CD8-positive, alpha-beta memory T cell (primary cell): ENCODE data around the gene CCDC47. TPM values are rescaled to one million over a fixed set of nuclear protein-coding genes. Genes with fewer than 3 reads are reported as not detected.

Source experiments
- CTCF ChIA-PET: fragments of 350-600 bp; sonication (Branson Sonifier 250); formaldehyde crosslinking; loops from one replicate; lab custom pipeline; 2021; ENCODE audit warnings: antibody characterized with exemption; lab: Charles Lee
- POLR2A ChIA-PET: fragments of 350-600 bp; sonication (Branson Sonifier 250); formaldehyde crosslinking; loops from one replicate; lab custom pipeline; 2021; ENCODE audit warnings: antibody characterized with exemption; lab: Charles Lee
- DNase-seq, 5 donors: peaks; one replicate each; pipeline versions ENCODE4 v3.0.0 to v3.0.0-alpha.2; 2020 to 2022; ENCODE audit warnings: mixed read lengths in 1 of 5
- H3K27ac ChIP-seq: one replicate; pipeline ENCODE4 v1.7.0; 2013; ENCODE audit warnings: low read depth, mild to moderate bottlenecking, low read length, moderate library complexity
- H3K27me3 ChIP-seq: 2 replicates; pipeline ENCODE4 v1.7.0; 2013; ENCODE audit warnings: low read length, mild to moderate bottlenecking; ENCODE audit not compliant: insufficient read depth, poor library complexity, severe bottlenecking
- H3K36me3 ChIP-seq: 2 replicates; pipeline ENCODE4 v1.7.0; 2013; ENCODE audit warnings: mild to moderate bottlenecking, low read length, moderate library complexity; ENCODE audit not compliant: insufficient read depth
- H3K4me1 ChIP-seq: 2 replicates; pipeline ENCODE4 v1.7.0; 2013; ENCODE audit warnings: mild to moderate bottlenecking, low read length, moderate library complexity; ENCODE audit not compliant: insufficient read depth
- H3K4me3 ChIP-seq: 2 replicates; pipeline ENCODE4 v1.7.0; 2013; ENCODE audit warnings: mild to moderate bottlenecking, low read length
- H3K9me3 ChIP-seq: 2 replicates; pipeline ENCODE4 v1.7.0; 2013; ENCODE audit warnings: mild to moderate bottlenecking, low read length
- H3K27ac Mint-ChIP-seq, 8 donors: one replicate each; pipeline ENCODE4 v1.8.0; 2020 to 2021; ENCODE audit warnings: mixed read lengths in 8 of 8, mild to moderate bottlenecking in 6 of 8, inconsistent platforms in 3 of 8, moderate library complexity in 3 of 8
- H3K27me3 Mint-ChIP-seq, 2 donors: one replicate each; pipeline ENCODE4 v1.8.0; 2020 to 2021; ENCODE audit warnings: mixed read lengths in 2 of 2, mild to moderate bottlenecking in 1 of 2, moderate library complexity in 1 of 2
- H3K36me3 Mint-ChIP-seq, 3 donors: one replicate each; pipeline ENCODE4 v1.8.0; 2020 to 2021; ENCODE audit warnings: mixed read lengths in 3 of 3, inconsistent platforms in 1 of 3, mild to moderate bottlenecking in 1 of 3
- H3K4me1 Mint-ChIP-seq, 3 donors: one replicate each; pipeline ENCODE4 v1.8.0; 2020 to 2021; ENCODE audit warnings: mixed read lengths in 3 of 3, inconsistent platforms in 1 of 3, mild to moderate bottlenecking in 1 of 3
- H3K4me3 Mint-ChIP-seq, 7 donors: one replicate each; pipeline ENCODE4 v1.8.0; 2020 to 2021; ENCODE audit warnings: mixed read lengths in 7 of 7, mild to moderate bottlenecking in 6 of 7, moderate library complexity in 4 of 7, inconsistent platforms in 2 of 7
- H3K9me3 Mint-ChIP-seq, 5 donors: one replicate each; pipeline ENCODE4 v1.8.0; 2020 to 2022; ENCODE audit warnings: mixed read lengths in 5 of 5, mild to moderate bottlenecking in 3 of 5, moderate library complexity in 2 of 5, inconsistent platforms in 1 of 5
- polyA plus RNA-seq: library from polyadenylated mRNA; unstranded; fragments of 300-500 nt; fragmentation: Illumina TruSeq; gene quantifications from one replicate; pipeline ENCODE4 v1.2.3, GENCODE V29; 2021
- total RNA-seq, 2 experiments: library from RNA; stranded (reverse); gene quantifications; one replicate each; pipeline ENCODE4 v1.2.3, GENCODE V29; 2021

The CCDC47 gene
- total and polyA plus RNA-seq, 3 experiments from 2014 or later = 49.6 to 94.5 (median 93.0) TPM

GRCh38 chr17:63817736-63818385, 44.5 kb upstream of the CCDC47 start:
- H3K9me3 ChIP-seq = no peaks in the 10 kb centered on the region
- Mint-ChIP-seq H3K4me1 (peaks cover 5 to 13% (median 7%) of the 10 kb centered on the region in 3 donors), H3K4me3 (no peak overlapping the region), H3K36me3 (peaks cover 0 to 100% (median 31%) of the 10 kb centered on the region in 3 donors), H3K27me3 (no peaks in the 10 kb centered on the region), H3K27ac (peak overlapping the region in 5 of 8 donors; percentile 15 to 95 (median 47)), H3K9me3 (no peaks in the 10 kb centered on the region)
- H3K4me1 ChIP-seq = peaks cover 5% of the 10 kb centered on the region
- no peak overlapping the region for H3K27ac ChIP-seq
- no peaks in the 10 kb centered on the region for H3K27me3 ChIP-seq
- peaks cover 89% of the 10 kb centered on the region for H3K36me3 ChIP-seq
- no peak overlapping the region for H3K4me3 ChIP-seq
- no peak for DNase-seq
- CTCF ChIA-PET = interaction anchor here (0.8 to 1.8 kb wide), 2 partner anchors 17 to 31 kb away, joined by 4 to 5 read pairs; no protein-coding TSS in a partner anchor
- POLR2A ChIA-PET = interaction anchor here (0.6 kb wide), 1 partner anchor 759 kb away, joined by 8 read pairs; no protein-coding TSS in a partner anchor

DNA sequence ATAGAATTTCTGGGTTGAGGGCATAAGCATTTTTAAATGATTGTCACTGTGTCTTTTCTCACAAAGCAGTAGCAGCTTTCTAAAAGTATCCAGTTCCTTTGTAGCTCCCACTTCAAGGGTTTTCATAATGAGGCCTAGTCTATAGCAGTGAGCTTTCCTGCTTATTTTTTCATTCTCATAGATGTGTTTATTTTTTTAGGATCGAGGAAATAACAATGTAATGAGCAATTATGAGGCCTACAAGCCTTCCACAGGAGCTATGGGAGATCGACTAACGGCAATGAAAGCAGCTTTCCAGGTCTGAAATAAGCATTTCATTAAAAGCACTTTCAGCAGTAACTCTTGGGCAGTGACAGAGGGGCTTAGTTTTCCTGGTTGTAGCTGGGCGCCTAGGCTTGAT, 43.3 kb upstream of the CCDC47 start:
- peaks cover 87% of the 10 kb centered on the region for H3K36me3 ChIP-seq
- no peak overlapping the region for H3K4me3 ChIP-seq
- CTCF ChIA-PET = no interaction called here
- H3K27me3 ChIP-seq = no peaks in the 10 kb centered on the region
- Mint-ChIP-seq H3K27me3 (no peaks in the 10 kb centered on the region), H3K9me3 (no peaks in the 10 kb centered on the region), H3K27ac (peak overlapping the region in 3 of 8 donors; percentile 13 to 74 (median 15)), H3K36me3 (peaks cover 0 to 100% (median 29%) of the 10 kb centered on the region in 3 donors), H3K4me1 (peaks cover under 1 to 6% (median 3%) of the 10 kb centered on the region in 3 donors), H3K4me3 (no peak overlapping the region)
- H3K9me3 ChIP-seq = no peaks in the 10 kb centered on the region
- no peak for DNase-seq
- POLR2A ChIA-PET = interaction anchor here (1.4 kb wide), 1 partner anchor 10 kb away, joined by 3 read pairs; no protein-coding TSS in a partner anchor
- no peak overlapping the region for H3K27ac ChIP-seq
- peaks cover 5% of the 10 kb centered on the region for H3K4me1 ChIP-seq

DNA sequence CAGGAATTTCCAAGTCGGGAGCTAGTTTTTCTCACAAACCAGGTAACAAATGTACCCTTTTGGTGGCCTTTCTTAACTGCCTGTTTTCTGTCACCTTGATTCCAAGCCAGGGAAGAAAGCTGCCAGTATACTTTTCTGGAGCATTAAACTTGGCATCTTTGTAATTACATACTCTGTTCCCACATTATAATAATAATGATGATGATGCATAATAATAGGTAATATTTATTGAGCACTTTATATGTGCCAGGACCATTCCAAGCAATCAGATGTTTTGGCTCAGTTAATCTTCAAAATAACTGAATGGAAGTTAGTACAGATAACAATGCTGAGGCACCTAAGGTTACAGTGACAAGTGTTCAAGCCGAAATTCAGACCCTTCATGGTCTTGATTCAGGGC, 42.7 kb upstream of the CCDC47 start:
- Histone ChIP-seq H3K27ac (no peak overlapping the region), H3K4me3 (no peak overlapping the region), H3K9me3 (no peaks in the 10 kb centered on the region), H3K27me3 (no peaks in the 10 kb centered on the region), H3K36me3 (peaks cover 87% of the 10 kb centered on the region), H3K4me1 (peaks cover 5% of the 10 kb centered on the region)
- ChIA-PET CTCF (no interaction called here), POLR2A (interaction anchor here (1.4 kb wide), 1 partner anchor 10 kb away, joined by 3 read pairs; no protein-coding TSS in a partner anchor)
- H3K36me3 Mint-ChIP-seq = peaks cover 0 to 100% (median 30%) of the 10 kb centered on the region in 3 donors
- H3K27me3 Mint-ChIP-seq = no peaks in the 10 kb centered on the region
- DNase-seq = no peak
- no peak overlapping the region for H3K4me3 Mint-ChIP-seq
- peak overlapping the region in 1 of 8 donors; percentile 54 for H3K27ac Mint-ChIP-seq
- H3K9me3 Mint-ChIP-seq = no peaks in the 10 kb centered on the region
- H3K4me1 Mint-ChIP-seq = peaks cover 0 to 6% (median under 1%) of the 10 kb centered on the region in 3 donors

DNA sequence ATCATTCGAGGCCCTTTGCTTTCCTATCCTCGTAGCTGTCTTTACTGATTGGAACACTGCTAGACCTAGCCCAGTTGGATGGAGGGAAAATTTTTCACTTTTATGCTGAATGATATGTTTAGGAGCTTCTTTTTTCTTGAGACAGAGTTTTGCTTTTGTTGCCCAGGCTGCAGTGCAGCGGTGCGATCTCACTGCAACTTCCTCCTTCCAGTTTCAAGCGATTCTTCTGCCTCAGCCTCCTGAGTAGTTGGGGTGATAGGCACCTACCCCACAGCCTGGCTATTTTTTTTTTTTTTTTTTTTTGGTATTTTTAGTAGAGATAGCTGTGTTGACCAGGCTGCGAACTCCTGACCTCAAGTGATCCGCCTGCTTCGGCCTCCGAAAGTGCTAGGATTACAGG, 36.6 kb upstream of the CCDC47 start:
- no peaks in the 10 kb centered on the region for H3K27me3 ChIP-seq
- no peaks in the 10 kb centered on the region for H3K4me1 ChIP-seq
- no peaks in the 10 kb centered on the region for H3K9me3 ChIP-seq
- no peaks in the 10 kb centered on the region for H3K27me3 Mint-ChIP-seq
- no peak overlapping the region for H3K4me3 Mint-ChIP-seq
- no peaks in the 10 kb centered on the region for H3K9me3 Mint-ChIP-seq
- H3K4me3 ChIP-seq = no peak overlapping the region
- peak overlapping the region in 1 of 8 donors; percentile 42 for H3K27ac Mint-ChIP-seq
- H3K36me3 ChIP-seq = peaks cover 80% of the 10 kb centered on the region
- H3K27ac ChIP-seq = no peak overlapping the region
- peaks cover 0 to 5% (median 0%) of the 10 kb centered on the region in 3 donors for H3K4me1 Mint-ChIP-seq
- DNase-seq = no peak
- peaks cover 0 to 92% (median 51%) of the 10 kb centered on the region in 3 donors for H3K36me3 Mint-ChIP-seq
- ChIA-PET POLR2A (no interaction called here), CTCF (no interaction called here)

DNA sequence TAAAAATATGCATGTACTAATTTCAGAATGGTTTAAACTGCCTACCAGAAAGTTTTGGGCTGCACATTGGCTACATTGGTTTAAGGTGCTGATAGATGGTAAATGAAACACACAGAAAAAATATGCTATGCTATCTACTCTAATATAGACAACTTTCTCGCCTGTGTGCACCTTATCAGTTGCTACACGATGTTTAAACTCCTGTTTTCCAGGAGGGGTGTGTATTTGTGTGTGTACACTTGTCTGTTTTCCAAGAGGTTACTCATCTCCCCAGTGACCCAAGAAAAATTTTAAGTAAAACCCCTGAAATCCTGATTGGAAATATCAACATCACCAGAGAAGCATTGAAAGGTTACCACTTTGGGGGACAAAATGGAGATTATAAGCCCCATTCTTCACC, 32.2 kb upstream of the CCDC47 start:
- Mint-ChIP-seq H3K36me3 (peaks cover 4 to 78% (median 41%) of the 10 kb centered on the region in 3 donors), H3K4me3 (no peak overlapping the region), H3K27me3 (no peaks in the 10 kb centered on the region), H3K4me1 (peaks cover 0 to 5% (median 3%) of the 10 kb centered on the region in 3 donors), H3K9me3 (no peaks in the 10 kb centered on the region), H3K27ac (peak overlapping the region in 2 of 8 donors; percentile 57 to 66)
- POLR2A ChIA-PET = no interaction called here
- no peaks in the 10 kb centered on the region for H3K27me3 ChIP-seq
- H3K4me3 ChIP-seq = no peak overlapping the region
- no peaks in the 10 kb centered on the region for H3K9me3 ChIP-seq
- H3K4me1 ChIP-seq = no peaks in the 10 kb centered on the region
- peaks cover 59% of the 10 kb centered on the region for H3K36me3 ChIP-seq
- H3K27ac ChIP-seq = no peak overlapping the region
- CTCF ChIA-PET = interaction anchor here (0.5 kb wide), 1 partner anchor 43 kb away, joined by 3 read pairs; no protein-coding TSS in a partner anchor
- no peak for DNase-seq

- no peak overlapping the region for H3K4me3 Mint-ChIP-seq
- CTCF ChIA-PET = no interaction called here
- Histone ChIP-seq H3K27me3 (no peaks in the 10 kb centered on the region), H3K27ac (no peak overlapping the region), H3K4me1 (no peaks in the 10 kb centered on the region), H3K9me3 (no peaks in the 10 kb centered on the region), H3K36me3 (peaks cover 57% of the 10 kb centered on the region), H3K4me3 (no peak overlapping the region)
- H3K36me3 Mint-ChIP-seq = peaks cover 12 to 80% (median 33%) of the 10 kb centered on the region in 3 donors
- no peaks in the 10 kb centered on the region for H3K9me3 Mint-ChIP-seq
- peaks cover 0 to 5% (median 3%) of the 10 kb centered on the region in 3 donors for H3K4me1 Mint-ChIP-seq
- no peak for DNase-seq
- peak overlapping the region in 5 of 8 donors; percentile 36 to 93 (median 56) for H3K27ac Mint-ChIP-seq
- POLR2A ChIA-PET = no interaction called here
- H3K27me3 Mint-ChIP-seq = no peaks in the 10 kb centered on the region
These were observed 30.9 kb upstream of the CCDC47 start for GRCh38 chr17:63804328-63804727.

- H3K9me3 ChIP-seq = no peaks in the 10 kb centered on the region
- H3K4me1 ChIP-seq = no peaks in the 10 kb centered on the region
- Mint-ChIP-seq H3K27ac (peak overlapping the region in 1 of 8 donors; percentile 50), H3K4me3 (no peak overlapping the region), H3K27me3 (no peaks in the 10 kb centered on the region), H3K4me1 (peaks cover 0 to 6% (median 1%) of the 10 kb centered on the region in 3 donors), H3K36me3 (peaks cover 12 to 85% (median 24%) of the 10 kb centered on the region in 3 donors), H3K9me3 (no peaks in the 10 kb centered on the region)
- H3K27ac ChIP-seq = no peak overlapping the region
- no peaks in the 10 kb centered on the region for H3K27me3 ChIP-seq
- H3K4me3 ChIP-seq = no peak overlapping the region
- H3K36me3 ChIP-seq = peaks cover 60% of the 10 kb centered on the region
- no peak for DNase-seq
- CTCF ChIA-PET = no interaction called here
- POLR2A ChIA-PET = no interaction called here
These were observed 27.4 kb upstream of the CCDC47 start for GRCh38 chr17:63800783-63801182.

- POLR2A ChIA-PET = no interaction called here
- H3K9me3 Mint-ChIP-seq = no peaks in the 10 kb centered on the region
- no peak overlapping the region for H3K27ac ChIP-seq
- CTCF ChIA-PET = no interaction called here
- no peak overlapping the region for H3K4me3 ChIP-seq
- H3K4me1 Mint-ChIP-seq = peaks cover 0 to 8% (median 0%) of the 10 kb centered on the region in 3 donors
- H3K36me3 ChIP-seq = peaks cover 61% of the 10 kb centered on the region
- no peak overlapping the region for H3K4me3 Mint-ChIP-seq
- peak overlapping the region in 1 of 8 donors; percentile 4 for H3K27ac Mint-ChIP-seq
- H3K9me3 ChIP-seq = no peaks in the 10 kb centered on the region
- H3K4me1 ChIP-seq = no peaks in the 10 kb centered on the region
- peaks cover 16 to 87% (median 18%) of the 10 kb centered on the region in 3 donors for H3K36me3 Mint-ChIP-seq
- no peaks in the 10 kb centered on the region for H3K27me3 ChIP-seq
- H3K27me3 Mint-ChIP-seq = no peaks in the 10 kb centered on the region
- no peak for DNase-seq
These were observed 25.2 kb upstream of the CCDC47 start for GRCh38 chr17:63798572-63799106.
